ENCODE data around the gene DAPK1. TPM values are rescaled to one million over a fixed set of nuclear protein-coding genes. Genes with fewer than 3 reads are reported as not detected.

DAPK1 gene
- polyA plus RNA-seq, 2 of the 4 experiments (the other 2 are of a cell fraction) = 55.2 to 67.2 TPM

DNA sequence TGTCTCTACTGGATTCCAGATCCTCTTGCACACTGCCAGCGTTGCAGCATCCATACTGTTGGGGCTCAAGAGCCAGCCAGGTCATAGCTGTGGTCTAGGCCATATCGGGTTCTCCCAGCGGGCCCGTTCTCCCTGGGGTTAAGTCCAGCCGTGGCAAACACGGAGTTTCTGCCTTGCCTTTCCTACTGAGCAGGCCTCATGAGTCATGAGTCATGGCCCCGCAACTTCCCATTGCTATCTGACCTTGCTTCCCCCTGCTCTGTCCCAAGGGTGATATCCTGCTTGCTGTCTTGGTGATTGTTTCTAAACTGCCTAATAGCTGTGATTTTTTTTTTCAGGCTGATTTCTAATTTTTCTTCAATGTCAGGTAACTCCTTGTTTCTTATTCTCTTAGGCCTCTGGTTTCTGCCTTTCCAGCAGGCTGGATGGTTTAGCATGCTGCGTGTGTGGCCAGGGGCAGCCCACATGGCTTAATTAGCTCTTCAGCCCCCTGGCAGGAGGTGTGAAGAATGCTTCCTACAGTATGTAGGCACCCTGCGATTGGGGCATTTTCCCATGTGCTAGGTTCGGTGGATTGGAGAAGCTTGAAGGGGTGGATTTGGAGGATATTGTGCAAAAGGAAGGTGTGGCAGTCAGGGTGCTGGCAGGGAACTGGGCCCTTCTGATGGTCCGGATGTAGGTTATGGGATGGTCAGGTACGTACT is 18.7 kb downstream of the DAPK1 start:
- POLR2A ChIA-PET = no interaction called here
- TF ChIP-seq CEBPB (IDR thresholded peaks at IDR 0.05) = no peak
- no peak for TF ChIP-seq CHD2 (IDR thresholded peaks at IDR 0.05; ENCODE audit: low read length, partially characterized antibody)
- no peak for TF ChIP-seq FOSL2 (IDR thresholded peaks at IDR 0.05)
- TF ChIP-seq FOSL2 (CRISPR knock-in tag; IDR thresholded peaks at IDR 0.05) = peak; percentile 64
- Histone ChIP-seq H3K27ac (peak overlapping the region; percentile 50 to 75; a peak in 4 of 6 replicates), H3K4me1 (peaks cover 42% of the 10 kb centered on the region), H3K4me2 (peak overlapping the region; percentile 39), H3K9me3 (no peaks in the 10 kb centered on the region), H3K4me3 (no peak overlapping the region)
- DNase-seq (ENCODE audit: low read depth in 1 of 2, low spot score in 1 of 2) = peak in 1 of 2 experiments; percentile 40
- WGBS (ENCODE audit: missing lambda C conversion rate) = 66% methylated on average over 12 of the region's 12 CpGs
- peak; percentile 52 to 76; a peak in 5 of 6 replicates for ATAC-seq
- no peak for FAIRE-seq
- CTCF ChIA-PET = no interaction called here

DNA sequence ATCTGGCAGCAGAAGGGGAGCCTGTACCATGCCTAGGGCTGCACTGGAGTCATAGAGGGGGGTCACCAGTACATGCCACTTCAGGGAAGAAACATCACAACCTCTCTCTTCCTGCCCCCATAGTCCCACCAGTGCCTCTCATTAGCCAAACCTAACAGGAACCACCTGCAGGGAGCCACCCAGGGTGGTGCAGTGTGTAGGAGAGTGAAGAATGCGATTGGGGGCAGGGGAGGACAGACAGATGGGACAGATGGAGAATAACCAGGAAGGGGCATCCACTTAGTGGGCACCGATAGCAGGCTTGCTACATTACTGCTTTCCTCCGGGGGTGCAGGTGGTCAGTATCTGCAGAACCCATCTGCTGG is 19.2 kb downstream of the DAPK1 start:
- peak overlapping the region in 1 of 2 experiments; percentile 75; a peak in 3 of 6 replicates for H3K27ac ChIP-seq
- no peak overlapping the region for H3K4me2 ChIP-seq
- H3K4me1 ChIP-seq = peaks cover 42% of the 10 kb centered on the region
- CTCF ChIA-PET = no interaction called here
- FAIRE-seq (no peak), DNase-seq (ENCODE audit: low read depth in 1 of 2, low spot score in 1 of 2) (no peak), ATAC-seq (no peak; a peak in 1 of 6 replicates)
- TF ChIP-seq RARB (CRISPR knock-in tag; IDR thresholded peaks at IDR 0.05) (no peak), NPAS2 (CRISPR knock-in tag; IDR thresholded peaks at IDR 0.05; ENCODE audit: borderline replicate concordance) (no peak), CBX8 (IDR thresholded peaks at IDR 0.05) (no peak), MAFK (IDR thresholded peaks at IDR 0.05; ENCODE audit: partially characterized antibody) (no peak), POLR2A (IDR thresholded peaks at IDR 0.05; ENCODE audit: low read length) (no peak), RNF2 (IDR thresholded peaks at IDR 0.05; ENCODE audit: borderline replicate concordance, low read depth) (no peak), JUNB (IDR thresholded peaks at IDR 0.05) (no peak), HOXB5 (CRISPR knock-in tag; IDR thresholded peaks at IDR 0.05) (no peak), CEBPB (IDR thresholded peaks at IDR 0.05) (no peak), SMC3 (IDR thresholded peaks at IDR 0.05) (no peak), EP300 (IDR thresholded peaks at IDR 0.05) (no peak), MYC (IDR thresholded peaks at IDR 0.05; ENCODE audit: borderline replicate concordance, low read length) (no peak), SREBF2 (IDR thresholded peaks at IDR 0.05) (no peak), CHD4 (IDR thresholded peaks at IDR 0.05; ENCODE audit: borderline replicate concordance) (no peak), ZC3H11A (IDR thresholded peaks at IDR 0.05) (no peak), TP53 (CRISPR knock-in tag; IDR thresholded peaks at IDR 0.05) (no peak), ZNF302 (CRISPR knock-in tag; IDR thresholded peaks at IDR 0.05) (no peak), ESRRA (IDR thresholded peaks at IDR 0.05; ENCODE audit: borderline replicate concordance, low read length) (no peak), EHMT2 (IDR thresholded peaks at IDR 0.05; ENCODE audit: low read depth) (no peak)
- TF ChIP-seq, protein P1, sequence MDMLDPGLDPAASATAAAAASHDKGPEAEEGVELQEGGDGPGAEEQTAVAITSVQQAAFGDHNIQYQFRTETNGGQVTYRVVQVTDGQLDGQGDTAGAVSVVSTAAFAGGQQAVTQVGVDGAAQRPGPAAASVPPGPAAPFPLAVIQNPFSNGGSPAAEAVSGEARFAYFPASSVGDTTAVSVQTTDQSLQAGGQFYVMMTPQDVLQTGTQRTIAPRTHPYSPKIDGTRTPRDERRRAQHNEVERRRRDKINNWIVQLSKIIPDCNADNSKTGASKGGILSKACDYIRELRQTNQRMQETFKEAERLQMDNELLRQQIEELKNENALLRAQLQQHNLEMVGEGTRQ (IDR thresholded peaks at IDR 0.05) = no peak
- WGBS (ENCODE audit: missing lambda C conversion rate) = 97% methylated on average over 3 of the region's 3 CpGs
- H3K9me3 ChIP-seq = no peaks in the 10 kb centered on the region
- H3K4me3 ChIP-seq = no peak overlapping the region
- POLR2A ChIA-PET = no interaction called here

DNA sequence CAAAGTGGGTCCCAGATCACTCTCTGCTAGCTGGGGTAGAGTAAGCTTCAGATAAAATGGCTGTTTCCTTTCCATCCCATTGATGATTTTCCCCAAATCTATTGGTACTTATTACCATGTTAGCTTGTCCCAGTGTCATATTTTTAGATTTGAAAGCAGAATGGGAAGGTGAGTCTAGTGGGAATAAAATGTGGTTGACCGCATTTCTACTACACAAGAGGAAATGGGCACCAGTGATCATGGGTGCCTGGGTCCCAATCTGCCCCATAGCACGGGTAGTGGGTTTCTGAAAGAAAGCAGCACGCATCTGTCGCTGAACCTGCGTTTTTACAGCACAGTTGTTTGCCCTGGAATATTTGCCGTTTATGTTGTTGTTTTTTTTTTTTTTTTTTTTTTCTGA is 20.1 kb downstream of the DAPK1 start:
- H3K4me1 ChIP-seq = peaks cover 42% of the 10 kb centered on the region
- no peak overlapping the region for H3K27ac ChIP-seq
- no peak overlapping the region for H3K4me3 ChIP-seq
- TF ChIP-seq CHD4 (IDR thresholded peaks at IDR 0.05; ENCODE audit: borderline replicate concordance) (no peak), KDM1A (IDR thresholded peaks at IDR 0.05; ENCODE audit: low read depth) (no peak), JUN (IDR thresholded peaks at IDR 0.05) (no peak), ESRRA (IDR thresholded peaks at IDR 0.05; ENCODE audit: borderline replicate concordance, low read length) (no peak), HEYL (CRISPR knock-in tag; IDR thresholded peaks at IDR 0.05) (no peak), KDM5A (IDR thresholded peaks at IDR 0.05) (no peak), POLR2A (IDR thresholded peaks at IDR 0.05; ENCODE audit: low read length) (no peak), FOSB (CRISPR knock-in tag; IDR thresholded peaks at IDR 0.05) (no peak), BHLHE40 (IDR thresholded peaks at IDR 0.05; ENCODE audit: low read depth, low read length) (no peak), CHD2 (IDR thresholded peaks at IDR 0.05; ENCODE audit: low read length, partially characterized antibody) (no peak), TFCP2L1 (CRISPR knock-in tag; IDR thresholded peaks at IDR 0.05) (no peak), CEBPB (IDR thresholded peaks at IDR 0.05) (no peak), RNF2 (IDR thresholded peaks at IDR 0.05; ENCODE audit: borderline replicate concordance, low read depth) (no peak), MYC (IDR thresholded peaks at IDR 0.05; ENCODE audit: borderline replicate concordance, low read length) (no peak), HOXA7 (CRISPR knock-in tag; IDR thresholded peaks at IDR 0.05) (no peak), MAZ (IDR thresholded peaks at IDR 0.05; ENCODE audit: borderline replicate concordance, low read depth, low read length) (no peak), ZC3H11A (IDR thresholded peaks at IDR 0.05) (no peak), MAFK (IDR thresholded peaks at IDR 0.05; ENCODE audit: partially characterized antibody) (no peak)
- TF ChIP-seq, protein P2, sequence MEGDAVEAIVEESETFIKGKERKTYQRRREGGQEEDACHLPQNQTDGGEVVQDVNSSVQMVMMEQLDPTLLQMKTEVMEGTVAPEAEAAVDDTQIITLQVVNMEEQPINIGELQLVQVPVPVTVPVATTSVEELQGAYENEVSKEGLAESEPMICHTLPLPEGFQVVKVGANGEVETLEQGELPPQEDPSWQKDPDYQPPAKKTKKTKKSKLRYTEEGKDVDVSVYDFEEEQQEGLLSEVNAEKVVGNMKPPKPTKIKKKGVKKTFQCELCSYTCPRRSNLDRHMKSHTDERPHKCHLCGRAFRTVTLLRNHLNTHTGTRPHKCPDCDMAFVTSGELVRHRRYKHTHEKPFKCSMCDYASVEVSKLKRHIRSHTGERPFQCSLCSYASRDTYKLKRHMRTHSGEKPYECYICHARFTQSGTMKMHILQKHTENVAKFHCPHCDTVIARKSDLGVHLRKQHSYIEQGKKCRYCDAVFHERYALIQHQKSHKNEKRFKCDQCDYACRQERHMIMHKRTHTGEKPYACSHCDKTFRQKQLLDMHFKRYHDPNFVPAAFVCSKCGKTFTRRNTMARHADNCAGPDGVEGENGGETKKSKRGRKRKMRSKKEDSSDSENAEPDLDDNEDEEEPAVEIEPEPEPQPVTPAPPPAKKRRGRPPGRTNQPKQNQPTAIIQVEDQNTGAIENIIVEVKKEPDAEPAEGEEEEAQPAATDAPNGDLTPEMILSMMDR (IDR thresholded peaks at IDR 0.05) = no peak
- TF ChIP-seq, protein P3, sequence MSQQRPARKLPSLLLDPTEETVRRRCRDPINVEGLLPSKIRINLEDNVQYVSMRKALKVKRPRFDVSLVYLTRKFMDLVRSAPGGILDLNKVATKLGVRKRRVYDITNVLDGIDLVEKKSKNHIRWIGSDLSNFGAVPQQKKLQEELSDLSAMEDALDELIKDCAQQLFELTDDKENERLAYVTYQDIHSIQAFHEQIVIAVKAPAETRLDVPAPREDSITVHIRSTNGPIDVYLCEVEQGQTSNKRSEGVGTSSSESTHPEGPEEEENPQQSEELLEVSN (IDR thresholded peaks at IDR 0.05; ENCODE audit: borderline replicate concordance, low read depth) = no peak
- POLR2A ChIA-PET = no interaction called here
- no peak for ATAC-seq
- WGBS (ENCODE audit: missing lambda C conversion rate) = 79% methylated on average over 6 of the region's 6 CpGs
- CTCF ChIA-PET = interaction anchor here (0.7 to 1.2 kb wide), 2 partner anchors 168 to 193 kb away, joined by 3 to 4 read pairs; no protein-coding TSS in a partner anchor
- no peak for DNase-seq (ENCODE audit: low read depth in 1 of 2, low spot score in 1 of 2)
- no peaks in the 10 kb centered on the region for H3K9me3 ChIP-seq
- FAIRE-seq = no peak
- H3K4me2 ChIP-seq = no peak overlapping the region

All from A549 (cell line).